Glutamatergic neuron (in vitro differentiated cells): Measurements from ENCODE around the gene SAMD9. TPM values are rescaled to one million over a fixed set of nuclear protein-coding genes. Genes with fewer than 3 reads are reported as not detected.

Source experiments
- DNase-seq: peaks from one replicate; pipeline ENCODE4 v3.0.0; 2022
- H3K27ac Mint-ChIP-seq: one replicate; pipeline ENCODE4 v1.8.0; 2020; ENCODE audit warnings: mild to moderate bottlenecking, mixed read lengths, inconsistent platforms; ENCODE audit not compliant: unreplicated experiment
- H3K27me3 Mint-ChIP-seq: one replicate; pipeline ENCODE4 v1.8.0; 2020; ENCODE audit warnings: mild to moderate bottlenecking, moderate library complexity, mixed read lengths, inconsistent platforms; ENCODE audit not compliant: unreplicated experiment
- H3K36me3 Mint-ChIP-seq: one replicate; pipeline ENCODE4 v1.8.0; 2020; ENCODE audit warnings: mild to moderate bottlenecking, mixed read lengths, inconsistent platforms; ENCODE audit not compliant: unreplicated experiment
- H3K4me1 Mint-ChIP-seq: one replicate; pipeline ENCODE4 v1.8.0; 2020; ENCODE audit warnings: mild to moderate bottlenecking, low read depth, mixed read lengths, inconsistent platforms; ENCODE audit not compliant: unreplicated experiment
- H3K4me3 Mint-ChIP-seq: one replicate; pipeline ENCODE4 v1.8.0; 2020; ENCODE audit warnings: mild to moderate bottlenecking, mixed read lengths, inconsistent platforms; ENCODE audit not compliant: unreplicated experiment
- H3K9me3 Mint-ChIP-seq: one replicate; pipeline ENCODE4 v1.8.0; 2020; ENCODE audit warnings: mild to moderate bottlenecking, moderate library complexity, mixed read lengths, inconsistent platforms; ENCODE audit not compliant: unreplicated experiment
- long read RNA-seq: library from polyadenylated mRNA; unstranded; transcript quantifications from one replicate; pipeline ENCODE4 v2.0.0, GENCODE V29; 2020; ENCODE audit not compliant: unreplicated experiment
- total RNA-seq: library from RNA; stranded (reverse); fragmentation: NEBNext Ultra II Directional; extraction: Animal tissue kit (Norgen Biotek cat#: 25700); gene quantifications from one replicate; pipeline ENCODE4 v1.2.1, GENCODE V29; 2021; ENCODE audit not compliant: unreplicated experiment
- TF ChIP-seq, protein P1 (sequence below): fragments of 200-600 bp; sonication (generic); IDR thresholded peaks from one replicate; pipeline ENCODE4 v1.5.0; 2021; ENCODE audit not compliant: partially characterized antibody, unreplicated experiment

The SAMD9 gene
- not detected for total RNA-seq
- long read RNA-seq = 0 reads

DNA sequence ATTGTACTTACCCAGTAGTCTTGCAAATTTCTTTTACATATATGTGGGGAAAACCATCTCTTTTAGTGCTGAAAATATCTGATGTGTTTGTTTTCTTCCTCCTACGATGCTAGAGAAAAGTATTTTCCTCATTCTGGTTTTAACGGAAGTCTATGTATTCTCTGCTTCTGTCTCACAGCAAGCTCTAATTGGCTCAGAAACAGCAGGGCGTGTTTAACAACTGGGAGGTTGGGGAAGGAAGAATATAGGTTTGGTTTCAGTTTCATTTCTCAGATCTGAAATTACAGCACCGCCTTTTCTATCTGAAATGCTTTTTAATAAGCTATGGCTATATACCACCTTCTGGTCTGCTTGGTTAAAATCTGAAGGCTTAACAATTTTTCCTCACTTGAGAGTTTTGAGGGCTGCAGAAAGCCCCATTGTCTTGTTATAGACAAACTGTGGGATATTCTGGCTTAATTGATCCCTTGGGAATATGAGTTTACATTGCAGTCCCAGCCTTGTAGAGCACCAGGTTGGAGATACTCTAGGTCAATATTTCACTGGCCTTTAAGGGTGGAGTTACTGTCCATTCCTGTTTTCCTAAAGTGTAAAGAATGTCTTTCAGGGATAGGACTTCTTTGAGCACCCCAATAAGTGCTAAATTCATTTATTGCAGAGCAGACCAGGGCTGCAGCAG lies at the start of gene SAMD9:
SAMD9 (minus strand) TSS at position 128 of the 679 bp plus-strand sequence. CDS start 11,882 bp downstream, outside the sequence.
- Mint-ChIP-seq H3K36me3 (peaks cover 10% of the 10 kb centered on the region), H3K9me3 (no peaks in the 10 kb centered on the region), H3K4me1 (peaks cover 3% of the 10 kb centered on the region), H3K4me3 (no peak within 1 kb of the TSS), H3K27ac (no peak within 1 kb of the TSS), H3K27me3 (peaks cover 4% of the 10 kb centered on the region)
- TF ChIP-seq, protein P1, sequence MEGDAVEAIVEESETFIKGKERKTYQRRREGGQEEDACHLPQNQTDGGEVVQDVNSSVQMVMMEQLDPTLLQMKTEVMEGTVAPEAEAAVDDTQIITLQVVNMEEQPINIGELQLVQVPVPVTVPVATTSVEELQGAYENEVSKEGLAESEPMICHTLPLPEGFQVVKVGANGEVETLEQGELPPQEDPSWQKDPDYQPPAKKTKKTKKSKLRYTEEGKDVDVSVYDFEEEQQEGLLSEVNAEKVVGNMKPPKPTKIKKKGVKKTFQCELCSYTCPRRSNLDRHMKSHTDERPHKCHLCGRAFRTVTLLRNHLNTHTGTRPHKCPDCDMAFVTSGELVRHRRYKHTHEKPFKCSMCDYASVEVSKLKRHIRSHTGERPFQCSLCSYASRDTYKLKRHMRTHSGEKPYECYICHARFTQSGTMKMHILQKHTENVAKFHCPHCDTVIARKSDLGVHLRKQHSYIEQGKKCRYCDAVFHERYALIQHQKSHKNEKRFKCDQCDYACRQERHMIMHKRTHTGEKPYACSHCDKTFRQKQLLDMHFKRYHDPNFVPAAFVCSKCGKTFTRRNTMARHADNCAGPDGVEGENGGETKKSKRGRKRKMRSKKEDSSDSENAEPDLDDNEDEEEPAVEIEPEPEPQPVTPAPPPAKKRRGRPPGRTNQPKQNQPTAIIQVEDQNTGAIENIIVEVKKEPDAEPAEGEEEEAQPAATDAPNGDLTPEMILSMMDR = no peak
- no peak for DNase-seq

DNA sequence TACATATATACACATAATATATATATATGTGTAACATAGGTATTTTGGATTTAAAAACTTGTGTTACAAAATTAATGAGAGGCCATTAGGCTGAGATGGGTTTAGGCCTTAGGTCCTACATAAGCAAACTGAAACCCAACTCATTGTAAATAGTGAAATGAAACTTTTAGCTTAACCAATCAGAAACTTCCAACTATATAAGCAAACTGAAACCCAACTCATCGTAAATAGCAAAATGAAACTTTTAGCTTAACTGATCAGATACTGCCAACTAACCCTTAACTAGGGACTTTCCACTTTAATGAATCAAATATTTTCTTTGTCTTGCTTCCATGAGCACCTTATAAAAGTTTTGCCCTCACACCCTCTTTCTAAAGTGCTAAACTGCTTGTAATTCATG lies 47.7 kb upstream of the SAMD9 start:
- H3K36me3 Mint-ChIP-seq = no peaks in the 10 kb centered on the region
- H3K27ac Mint-ChIP-seq = no peak overlapping the region
- peaks cover 5% of the 10 kb centered on the region for H3K27me3 Mint-ChIP-seq
- no peak overlapping the region for H3K4me3 Mint-ChIP-seq
- TF ChIP-seq, protein P1 = no peak
- peaks cover 6% of the 10 kb centered on the region for H3K9me3 Mint-ChIP-seq
- DNase-seq = no peak
- no peaks in the 10 kb centered on the region for H3K4me1 Mint-ChIP-seq

DNA sequence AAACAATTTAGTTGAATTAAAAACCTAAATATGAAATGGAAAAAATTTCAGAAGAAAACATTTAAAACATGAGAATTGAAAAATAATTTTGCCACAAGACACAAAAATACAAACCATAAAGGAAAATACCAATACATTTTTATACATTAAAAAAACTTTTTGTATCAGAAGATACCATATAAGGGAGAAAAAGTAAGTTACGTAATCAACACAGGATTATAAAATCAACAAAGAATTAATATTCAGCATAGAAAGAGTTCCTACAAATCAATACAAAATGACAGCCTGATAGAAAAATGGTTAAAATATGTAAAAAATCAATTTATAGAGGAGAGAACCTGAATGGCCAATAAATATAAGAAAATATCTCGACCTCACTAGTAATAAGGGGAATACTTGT lies 47.0 kb upstream of the SAMD9 start:
- peaks cover 5% of the 10 kb centered on the region for H3K27me3 Mint-ChIP-seq
- H3K4me3 Mint-ChIP-seq = no peak overlapping the region
- TF ChIP-seq, protein P1 = no peak

DNA sequence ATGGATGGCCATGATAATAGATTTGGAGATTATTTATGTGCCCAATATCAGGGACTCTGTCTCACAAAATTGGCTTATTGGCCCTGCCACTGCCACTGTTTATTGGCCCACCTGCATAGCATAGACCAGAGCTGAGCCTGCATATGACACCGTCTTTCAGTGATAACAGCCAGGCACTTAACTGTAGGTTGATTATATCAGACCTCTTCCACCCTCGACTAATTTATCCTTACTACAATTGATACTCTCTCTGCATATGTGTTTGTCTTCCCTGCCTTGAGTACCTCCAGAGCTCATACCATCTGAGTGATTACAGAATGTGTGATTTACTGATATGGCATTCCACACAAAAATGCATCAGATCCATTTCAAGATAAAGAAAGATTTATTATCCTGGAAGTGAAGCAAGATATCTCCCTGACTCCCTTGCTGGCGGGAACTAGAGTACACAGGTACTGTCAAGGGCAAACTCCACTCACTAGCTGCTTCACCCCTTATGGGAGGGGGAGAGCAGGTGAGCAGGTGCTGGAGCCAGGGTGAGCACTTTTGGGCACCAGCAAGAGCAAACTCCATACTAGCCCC lies 43.5 kb upstream of the SAMD9 start:
- Mint-ChIP-seq H3K36me3 (no peaks in the 10 kb centered on the region), H3K4me3 (no peak overlapping the region), H3K27ac (no peak overlapping the region), H3K27me3 (no peaks in the 10 kb centered on the region), H3K4me1 (no peaks in the 10 kb centered on the region), H3K9me3 (no peaks in the 10 kb centered on the region)
- TF ChIP-seq, protein P1 = no peak
- DNase-seq = no peak

More for the DNA sequence above, 47.0 kb upstream of the SAMD9 start:
- Mint-ChIP-seq H3K27ac (no peak overlapping the region), H3K4me1 (no peaks in the 10 kb centered on the region), H3K36me3 (no peaks in the 10 kb centered on the region), H3K9me3 (peaks cover 6% of the 10 kb centered on the region)
- DNase-seq = no peak

DNA sequence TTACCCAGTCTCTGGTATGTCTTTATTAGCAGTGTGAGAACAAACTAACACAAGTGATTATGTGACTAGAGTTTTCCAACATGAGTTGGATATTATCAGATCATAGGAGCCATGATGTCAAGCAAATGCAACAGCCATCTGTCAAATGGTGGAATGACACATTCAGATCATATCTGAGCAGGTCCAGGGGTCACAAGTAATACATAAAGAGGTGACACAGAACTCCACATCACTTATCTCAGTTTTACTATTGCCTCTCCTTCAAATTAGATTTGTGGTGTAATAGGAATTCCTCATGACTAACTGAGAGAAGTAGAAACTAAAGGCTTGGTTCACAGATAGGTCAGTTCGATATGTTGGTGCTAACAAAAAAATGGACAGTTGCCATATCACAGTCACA lies 42.6 kb upstream of the SAMD9 start:
- H3K36me3 Mint-ChIP-seq = no peaks in the 10 kb centered on the region
- H3K4me1 Mint-ChIP-seq = no peaks in the 10 kb centered on the region
- no peak for DNase-seq

More for the DNA sequence above, 42.6 kb upstream of the SAMD9 start:
- TF ChIP-seq, protein P1 = no peak
- no peak overlapping the region for H3K27ac Mint-ChIP-seq
- H3K9me3 Mint-ChIP-seq = no peaks in the 10 kb centered on the region
- no peaks in the 10 kb centered on the region for H3K27me3 Mint-ChIP-seq
- no peak overlapping the region for H3K4me3 Mint-ChIP-seq
